ENCODE measurements around the gene F8A3. TPM values are rescaled to one million over a fixed set of nuclear protein-coding genes. Genes with fewer than 3 reads are reported as not detected.

Gene F8A3
- total RNA-seq: 3.8 and 4.9 TPM in 2 replicates

DNA sequence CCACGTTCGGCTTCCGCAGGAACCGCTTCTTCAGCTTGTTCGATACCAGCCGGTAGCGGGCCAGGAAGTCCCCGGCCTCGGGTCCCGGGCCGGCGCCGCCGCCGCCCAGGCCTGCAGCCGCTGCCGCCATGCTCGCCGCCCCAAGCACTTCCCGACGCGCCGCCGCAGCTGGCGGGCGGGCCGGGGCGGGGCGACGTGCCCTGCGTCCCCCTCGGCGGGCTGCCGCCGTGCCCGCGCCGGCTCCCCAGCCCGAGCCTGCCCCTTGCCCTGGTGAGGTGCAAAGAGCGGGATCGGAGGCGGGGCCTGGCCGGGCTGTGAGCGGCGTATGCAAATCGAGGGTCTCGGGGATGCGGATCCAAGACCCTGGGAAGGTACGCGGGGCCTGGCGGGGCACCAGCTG, at the start of gene F8A3:
Gene F8A3 (minus strand): TSS at position 150 of the 400 bp plus-strand sequence. CDS start 20 bp downstream, at position 130.

Other genes with a start within 250 kb of the F8A3 start
- gene VBP1, start 242.2 kb downstream of the F8A3 start, total RNA-seq: 42.5 and 97.0 TPM in 2 replicates
- 1.3 and 1.7 TPM in 2 replicates for gene RAB39B, start 194.1 kb downstream of the F8A3 start, total RNA-seq
- gene CLIC2, start 124.0 kb downstream of the F8A3 start, total RNA-seq: 29.4 and 29.8 TPM in 2 replicates
- gene F8A2, start 76.5 kb downstream of the F8A3 start, total RNA-seq: 1.7 TPM in 1 of 2 replicates, not detected in the other
- gene SPRY3, start 154.0 kb upstream of the F8A3 start, total RNA-seq: 0.29 and 0.33 TPM in 2 replicates
- gene TMLHE, start 154.3 kb upstream of the F8A3 start, total RNA-seq: 21.0 and 28.9 TPM in 2 replicates